BJ (cell line): ENCODE data around the gene PRPF19. TPM values are rescaled to one million over a fixed set of nuclear protein-coding genes. Genes with fewer than 3 reads are reported as not detected.

Source experiments
- CTCF ChIA-PET: fragments of 350-600 bp; formaldehyde crosslinking; extraction: SDS; loops from one replicate; lab custom pipeline; 2021; ENCODE audit warnings: antibody characterized with exemption, inconsistent platforms; lab: Yijun Ruan, JAX
- POLR2A ChIA-PET: fragments of 300-600 bp; sonication (Branson Sonifier 250); formaldehyde crosslinking; extraction: SDS; loops from one replicate; lab custom pipeline; 2021; ENCODE audit warnings: antibody characterized with exemption; lab: Charles Lee
- DNase-seq: peaks from one replicate; pipeline ENCODE4 v3.0.0-alpha.2; 2011; ENCODE audit warnings: low read depth
- H3K27me3 ChIP-seq: 2 replicates; pipeline ENCODE4 v1.6.0; 2011; ENCODE audit warnings: low read length; ENCODE audit not compliant: control insufficient read depth, insufficient read depth
- H3K36me3 ChIP-seq: 2 replicates; pipeline ENCODE4 v1.5.1; 2011; ENCODE audit warnings: low read length; ENCODE audit not compliant: control insufficient read depth, insufficient read depth
- H3K4me3 ChIP-seq: 2 replicates; pipeline ENCODE4 v1.5.1; 2011; ENCODE audit warnings: low read depth, mild to moderate bottlenecking, control low read depth, low read length
- polyA plus RNA-seq: library from polyadenylated mRNA; depleted of rRNA; stranded (reverse); fragments of >200 nt; gene quantifications from 2 replicates; pipeline ENCODE4 v1.2.3, GENCODE V29; 2011
- TF ChIP-seq, protein P1 (sequence below): IDR thresholded peaks from 2 replicates; pipeline ENCODE4 v1.5.1; 2011; ENCODE audit warnings: low read depth, mild to moderate bottlenecking, control low read depth, inconsistent platforms, low read length, moderate library complexity; ENCODE audit not compliant: insufficient read depth

PRPF19 gene
- polyA plus RNA-seq, 1 experiment: 48.6 TPM

DNA sequence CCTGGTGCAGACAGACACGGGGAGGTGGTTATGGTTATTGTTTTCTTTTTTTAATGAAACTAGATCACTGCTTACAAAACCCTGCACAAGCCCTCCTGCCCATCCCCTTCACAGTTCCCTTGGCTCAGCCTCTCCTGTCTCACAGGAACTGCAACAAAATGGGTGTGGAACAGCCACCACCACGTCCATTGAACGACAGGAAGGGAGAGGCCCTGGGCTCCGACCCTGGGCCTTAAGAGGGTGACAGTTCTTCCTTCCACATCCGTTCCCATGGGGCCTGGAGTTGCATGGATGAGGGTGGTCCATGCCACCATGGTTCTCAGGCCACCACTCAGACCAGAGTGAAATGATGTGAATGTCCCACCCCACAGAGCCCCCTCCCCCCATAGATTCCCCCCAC, 15.7 kb downstream of the PRPF19 start:
- no peak for DNase-seq
- TF ChIP-seq, protein P1, sequence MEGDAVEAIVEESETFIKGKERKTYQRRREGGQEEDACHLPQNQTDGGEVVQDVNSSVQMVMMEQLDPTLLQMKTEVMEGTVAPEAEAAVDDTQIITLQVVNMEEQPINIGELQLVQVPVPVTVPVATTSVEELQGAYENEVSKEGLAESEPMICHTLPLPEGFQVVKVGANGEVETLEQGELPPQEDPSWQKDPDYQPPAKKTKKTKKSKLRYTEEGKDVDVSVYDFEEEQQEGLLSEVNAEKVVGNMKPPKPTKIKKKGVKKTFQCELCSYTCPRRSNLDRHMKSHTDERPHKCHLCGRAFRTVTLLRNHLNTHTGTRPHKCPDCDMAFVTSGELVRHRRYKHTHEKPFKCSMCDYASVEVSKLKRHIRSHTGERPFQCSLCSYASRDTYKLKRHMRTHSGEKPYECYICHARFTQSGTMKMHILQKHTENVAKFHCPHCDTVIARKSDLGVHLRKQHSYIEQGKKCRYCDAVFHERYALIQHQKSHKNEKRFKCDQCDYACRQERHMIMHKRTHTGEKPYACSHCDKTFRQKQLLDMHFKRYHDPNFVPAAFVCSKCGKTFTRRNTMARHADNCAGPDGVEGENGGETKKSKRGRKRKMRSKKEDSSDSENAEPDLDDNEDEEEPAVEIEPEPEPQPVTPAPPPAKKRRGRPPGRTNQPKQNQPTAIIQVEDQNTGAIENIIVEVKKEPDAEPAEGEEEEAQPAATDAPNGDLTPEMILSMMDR: no peak
- ChIA-PET POLR2A (no interaction called here), CTCF (interaction anchor here (3.8 to 28.4 kb wide), 2 partner anchors 12 to 58 kb away, joined by 26 to 716 read pairs; partner anchors contain the start of gene CCDC86)
- Histone ChIP-seq H3K4me3 (no peak overlapping the region), H3K27me3 (no peaks in the 10 kb centered on the region), H3K36me3 (peaks cover 6% of the 10 kb centered on the region)

DNA sequence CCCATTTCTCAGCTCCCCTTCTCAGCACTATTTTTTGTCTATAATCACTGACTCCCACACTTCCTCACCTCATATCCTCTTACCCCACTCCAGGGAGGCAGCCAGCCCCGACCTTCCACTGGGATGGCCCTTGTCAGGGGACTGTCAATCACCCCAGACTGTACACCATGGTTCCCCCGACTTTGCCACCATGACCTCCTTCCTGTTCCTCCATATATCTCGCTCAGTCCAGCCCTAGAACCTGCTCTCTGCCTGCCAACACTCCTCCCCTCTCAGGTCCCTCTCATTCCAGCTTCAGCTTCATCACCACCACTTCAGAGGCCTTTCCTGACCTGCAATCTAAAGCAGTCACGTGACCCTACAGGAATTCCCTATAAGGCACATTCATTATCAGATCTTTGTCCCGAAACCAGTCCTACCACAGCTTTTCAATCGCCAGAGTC, 16.5 kb downstream of the PRPF19 start:
- Histone ChIP-seq H3K36me3 (peaks cover 6% of the 10 kb centered on the region), H3K4me3 (no peak overlapping the region), H3K27me3 (no peaks in the 10 kb centered on the region)
- ChIA-PET CTCF (interaction anchor here (0.9 to 28.4 kb wide), 4 partner anchors 10 to 115 kb away, joined by 3 to 716 read pairs (median 30); partner anchors contain the start of gene CCDC86), POLR2A (no interaction called here)
- no peak for DNase-seq
- TF ChIP-seq, protein P1: no peak

DNA sequence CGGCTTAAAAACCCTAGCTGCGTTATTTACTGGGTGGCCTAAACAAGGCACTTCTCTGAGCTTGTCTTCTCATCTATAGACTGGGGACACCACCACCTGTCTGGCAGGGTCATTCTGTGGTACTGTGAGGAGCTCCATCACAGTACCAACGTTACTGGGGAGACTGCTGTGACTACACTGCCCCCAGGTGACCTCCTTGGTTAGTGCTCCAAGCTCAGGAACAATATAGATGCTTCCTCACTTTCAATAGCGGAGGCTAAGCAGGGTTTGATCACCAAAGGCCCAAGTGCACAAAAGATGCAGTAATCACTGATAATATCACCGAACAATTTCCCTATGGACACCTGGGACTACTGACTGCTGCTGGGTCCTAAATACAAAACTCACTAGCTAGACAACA, 18.8 kb downstream of the PRPF19 start:
- POLR2A ChIA-PET: no interaction called here

DNA sequence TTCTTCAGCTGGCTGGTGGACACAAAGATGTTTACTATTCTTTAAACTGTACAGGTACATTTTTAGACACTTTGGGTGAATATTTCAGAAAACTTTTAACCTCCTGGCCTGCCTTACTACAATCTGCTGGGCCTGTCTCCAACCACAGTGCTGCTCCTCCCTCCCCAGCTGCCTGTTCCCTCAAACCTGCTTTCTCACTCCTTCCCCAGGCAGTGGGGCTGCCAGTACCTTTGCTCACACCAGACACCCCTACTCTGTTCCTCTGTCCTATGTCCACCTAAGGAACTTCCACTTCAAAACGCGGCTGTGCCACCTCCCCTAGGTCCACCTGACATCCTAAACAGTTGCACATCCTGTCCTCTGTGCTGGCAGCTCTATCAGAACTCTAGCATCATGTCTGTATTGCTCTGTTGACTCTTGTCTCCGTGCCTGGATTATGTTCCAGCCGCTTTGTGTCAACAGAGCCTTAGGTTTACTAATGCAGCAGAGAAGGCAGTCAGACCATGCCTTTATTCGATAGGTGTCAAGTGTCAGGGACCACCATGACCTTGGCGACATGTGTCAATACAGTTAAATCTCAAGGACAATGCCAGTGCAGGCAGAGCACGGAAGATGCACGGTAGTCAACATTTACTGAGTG, 25.6 kb downstream of the PRPF19 start:
- CTCF ChIA-PET: interaction anchor here (1.1 to 28.4 kb wide), 3 partner anchors 16 to 48 kb away, joined by 3 to 716 read pairs (median 4); partner anchors contain the start of gene CCDC86
- no peaks in the 10 kb centered on the region for H3K36me3 ChIP-seq
- TF ChIP-seq, protein P1: no peak
- H3K27me3 ChIP-seq: no peaks in the 10 kb centered on the region
- no peak for DNase-seq
- POLR2A ChIA-PET: no interaction called here
- no peak overlapping the region for H3K4me3 ChIP-seq

More for the DNA sequence above, 18.8 kb downstream of the PRPF19 start:
- H3K4me3 ChIP-seq: no peak overlapping the region
- DNase-seq: no peak
- TF ChIP-seq, protein P1: peak; percentile 72
- peaks cover 3% of the 10 kb centered on the region; the same call in 1 of the 2 replicates for H3K36me3 ChIP-seq
- CTCF ChIA-PET: interaction anchor here (0.6 to 28.4 kb wide), 15 partner anchors 9 to 286 kb away, joined by 3 to 716 read pairs (median 9); partner anchors contain the start of genes CCDC86 and ZP1
- no peaks in the 10 kb centered on the region for H3K27me3 ChIP-seq

DNA sequence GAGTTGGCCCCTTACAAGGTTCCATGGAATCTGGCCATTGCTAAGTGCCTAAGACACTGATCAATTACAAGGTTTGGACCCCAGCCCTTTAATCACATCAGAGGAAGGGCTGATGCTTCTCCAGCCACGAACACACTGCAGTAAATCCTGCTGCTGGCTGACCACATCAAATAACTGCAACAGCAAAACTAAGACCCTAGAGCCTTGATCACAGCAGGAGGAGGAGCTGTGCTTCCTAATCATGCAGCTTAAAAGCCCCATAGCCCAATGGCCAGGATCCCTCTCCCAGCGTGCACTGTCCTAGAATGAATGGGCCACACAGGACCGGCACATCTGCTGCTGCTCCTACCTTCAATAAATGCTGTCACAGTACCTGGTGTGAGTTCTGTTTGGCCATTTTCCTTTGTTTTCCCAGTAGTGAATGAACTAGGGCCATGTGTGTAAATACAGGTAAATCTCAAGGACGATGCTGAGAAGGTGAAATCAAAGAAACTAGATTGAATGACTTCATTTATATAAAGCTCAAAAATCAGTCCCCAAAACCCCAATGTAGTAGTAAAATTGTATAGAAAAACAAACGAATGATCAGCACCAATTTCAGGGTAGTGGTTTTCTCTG, 26.3 kb downstream of the PRPF19 start:
- TF ChIP-seq, protein P1: no peak
- no peaks in the 10 kb centered on the region for H3K27me3 ChIP-seq
- H3K4me3 ChIP-seq: no peak overlapping the region
- ChIA-PET POLR2A (no interaction called here), CTCF (interaction anchor here (1.1 to 28.4 kb wide), 3 partner anchors 16 to 47 kb away, joined by 3 to 716 read pairs (median 4); partner anchors contain the start of gene CCDC86)
- no peak for DNase-seq
- H3K36me3 ChIP-seq: no peaks in the 10 kb centered on the region
